ENCODE results near the gene CD27.
"Not testable (repeated sequence)": the region's sequence is repeated elsewhere in the genome, so short reads cannot be mapped to it uniquely, and the experiment has no call there.

DNA sequence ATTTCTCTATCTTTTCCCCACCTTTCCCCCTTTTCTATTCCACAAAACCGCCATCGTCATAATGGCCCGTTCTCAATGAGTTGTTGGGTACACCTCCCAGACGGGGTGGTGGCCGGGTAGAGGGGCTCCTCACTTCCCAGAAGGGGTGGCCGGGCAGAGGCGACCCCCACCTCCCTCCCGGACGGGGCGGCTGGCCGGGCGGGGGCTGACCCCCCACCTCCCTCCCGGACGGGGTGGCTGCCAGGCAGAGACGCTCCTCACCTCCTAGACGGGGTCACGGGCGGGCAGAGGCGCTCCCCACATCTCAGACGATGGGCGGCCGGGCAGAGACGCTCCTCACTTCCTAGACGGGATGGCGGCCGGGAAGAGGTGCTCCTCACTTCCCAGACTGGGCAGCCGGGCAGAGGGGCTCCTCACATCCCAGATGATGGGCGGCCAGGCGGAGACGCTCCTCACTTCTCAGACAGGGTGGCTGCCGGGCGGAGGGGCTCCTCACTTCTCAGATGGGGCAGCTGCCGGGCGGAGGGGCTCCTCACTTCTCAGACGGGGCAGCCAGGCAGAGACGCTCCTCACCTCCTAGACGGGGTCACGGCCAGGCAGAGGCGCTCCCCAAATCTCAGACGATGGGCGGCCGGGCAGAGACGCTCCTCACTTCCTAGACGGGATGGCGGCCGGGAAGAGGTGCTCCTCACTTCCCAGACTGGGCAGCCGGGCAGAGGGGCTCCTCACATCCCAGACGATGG is 30.6 kb downstream of the CD27 start:
- TF ChIP-seq EZH2 (IDR thresholded peaks at IDR 0.05): not testable (repeated sequence)
- TF ChIP-seq, protein P1, sequence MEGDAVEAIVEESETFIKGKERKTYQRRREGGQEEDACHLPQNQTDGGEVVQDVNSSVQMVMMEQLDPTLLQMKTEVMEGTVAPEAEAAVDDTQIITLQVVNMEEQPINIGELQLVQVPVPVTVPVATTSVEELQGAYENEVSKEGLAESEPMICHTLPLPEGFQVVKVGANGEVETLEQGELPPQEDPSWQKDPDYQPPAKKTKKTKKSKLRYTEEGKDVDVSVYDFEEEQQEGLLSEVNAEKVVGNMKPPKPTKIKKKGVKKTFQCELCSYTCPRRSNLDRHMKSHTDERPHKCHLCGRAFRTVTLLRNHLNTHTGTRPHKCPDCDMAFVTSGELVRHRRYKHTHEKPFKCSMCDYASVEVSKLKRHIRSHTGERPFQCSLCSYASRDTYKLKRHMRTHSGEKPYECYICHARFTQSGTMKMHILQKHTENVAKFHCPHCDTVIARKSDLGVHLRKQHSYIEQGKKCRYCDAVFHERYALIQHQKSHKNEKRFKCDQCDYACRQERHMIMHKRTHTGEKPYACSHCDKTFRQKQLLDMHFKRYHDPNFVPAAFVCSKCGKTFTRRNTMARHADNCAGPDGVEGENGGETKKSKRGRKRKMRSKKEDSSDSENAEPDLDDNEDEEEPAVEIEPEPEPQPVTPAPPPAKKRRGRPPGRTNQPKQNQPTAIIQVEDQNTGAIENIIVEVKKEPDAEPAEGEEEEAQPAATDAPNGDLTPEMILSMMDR (IDR thresholded peaks at IDR 0.05): not testable (repeated sequence)
